ENCODE data around the gene MAP4K3. TPM values are rescaled to one million over a fixed set of nuclear protein-coding genes. Genes with fewer than 3 reads are reported as not detected.

Gene MAP4K3
- total RNA-seq, 1 donor from 2014 or later, result 34.1 TPM

- intact Hi-C loops (cut with DNase I), result loop anchor here (5.0 kb wide), 1 partner anchor 34 kb away; no protein-coding TSS in a partner anchor
These were observed 220.5 kb downstream of the MAP4K3 start for GRCh38 chr2:39216346-39217191.

GRCh38 chr2:39215545-39215944, 221.5 kb downstream of the MAP4K3 start:
- intact Hi-C loops (cut with DNase I), result loop anchor here (5.0 kb wide), 1 partner anchor 33 kb away; no protein-coding TSS in a partner anchor
- TF ChIP-seq CTCF (IDR thresholded peaks at IDR 0.05), result no peak
- no peaks in the 10 kb centered on the region for H3K27me3 ChIP-seq
- no peak overlapping the region for H3K4me3 ChIP-seq
- H3K36me3 ChIP-seq, result no peaks in the 10 kb centered on the region
- DNase-seq (ENCODE audit: low spot score in 2 of 2), result no peak
- no peaks in the 10 kb centered on the region for H3K4me1 ChIP-seq
- no peaks in the 10 kb centered on the region for H3K9me3 ChIP-seq
- no peak overlapping the region for H3K27ac ChIP-seq

More at GRCh38 chr2:39216346-39217191, 220.5 kb downstream of the MAP4K3 start:
- Histone ChIP-seq H3K36me3 (no peaks in the 10 kb centered on the region), H3K27ac (no peak overlapping the region), H3K4me1 (no peaks in the 10 kb centered on the region), H3K4me3 (no peak overlapping the region), H3K9me3 (no peaks in the 10 kb centered on the region), H3K27me3 (no peaks in the 10 kb centered on the region)
- TF ChIP-seq CTCF (IDR thresholded peaks at IDR 0.05), result no peak
- no peak for DNase-seq (ENCODE audit: low spot score in 2 of 2)

- intact Hi-C loops (cut with DNase I), result no loop called here
- H3K36me3 ChIP-seq, result no peaks in the 10 kb centered on the region
- H3K4me1 ChIP-seq, result no peaks in the 10 kb centered on the region
- no peak overlapping the region for H3K4me3 ChIP-seq
- no peak for DNase-seq (ENCODE audit: low spot score in 2 of 2)
- H3K27me3 ChIP-seq, result no peaks in the 10 kb centered on the region
- no peak for TF ChIP-seq CTCF (IDR thresholded peaks at IDR 0.05)
- H3K27ac ChIP-seq, result no peak overlapping the region
- H3K9me3 ChIP-seq, result no peaks in the 10 kb centered on the region
These were observed 224.1 kb downstream of the MAP4K3 start for GRCh38 chr2:39213015-39213414.

- H3K9me3 ChIP-seq, result no peaks in the 10 kb centered on the region
- H3K27me3 ChIP-seq, result no peaks in the 10 kb centered on the region
- TF ChIP-seq CTCF (IDR thresholded peaks at IDR 0.05), result no peak
- no peaks in the 10 kb centered on the region for H3K4me1 ChIP-seq
- H3K27ac ChIP-seq, result no peak overlapping the region
- DNase-seq (ENCODE audit: low spot score in 2 of 2), result no peak
- intact Hi-C loops (cut with DNase I), result no loop called here
- H3K36me3 ChIP-seq, result no peaks in the 10 kb centered on the region
- no peak overlapping the region for H3K4me3 ChIP-seq
These were observed 226.2 kb downstream of the MAP4K3 start for GRCh38 chr2:39210846-39211245.

- Histone ChIP-seq H3K4me1 (no peaks in the 10 kb centered on the region), H3K27ac (no peak overlapping the region), H3K27me3 (no peaks in the 10 kb centered on the region), H3K4me3 (no peak overlapping the region), H3K9me3 (peaks cover 0 to 3% of the 10 kb centered on the region in 2 donors), H3K36me3 (no peaks in the 10 kb centered on the region)
- no peak for TF ChIP-seq CTCF (IDR thresholded peaks at IDR 0.05)
- intact Hi-C loops (cut with DNase I), result no loop called here
- DNase-seq (ENCODE audit: low spot score in 2 of 2), result no peak
These were observed 233.7 kb downstream of the MAP4K3 start for GRCh38 chr2:39203382-39203781.
